WTC11 (cell line): ENCODE data around the gene SH3BP5. TPM values are rescaled to one million over a fixed set of nuclear protein-coding genes. Genes with fewer than 3 reads are reported as not detected.

Source experiments
- ATAC-seq: fragments of 200-7000 bp; cut with Tn5 transposase; 2 replicates; pipeline ENCODE4 v1.10.0; 2021; ENCODE audit warnings: mild to moderate bottlenecking, moderate library complexity
- CTCF ChIA-PET: fragments of 300-600 bp; sonication (Branson Sonifier 250); formaldehyde crosslinking; loops from one replicate; lab custom pipeline; 2021; ENCODE audit warnings: antibody characterized with exemption; lab: Charles Lee
- POLR2A ChIA-PET: fragments of 350-600 bp; sonication (Branson Sonifier 250); formaldehyde crosslinking; loops from one replicate; lab custom pipeline; 2021; ENCODE audit warnings: antibody characterized with exemption; lab: Charles Lee
- DNase-seq: peaks from one replicate; pipeline ENCODE4 v3.0.0; 2021; ENCODE audit warnings: low spot score
- H3K27ac Mint-ChIP-seq: 2 replicates; pipeline ENCODE4 v1.8.0; 2021; ENCODE audit warnings: mixed read lengths
- H3K27me3 Mint-ChIP-seq: 2 replicates; pipeline ENCODE4 v1.8.0; 2021; ENCODE audit warnings: low read depth, mild to moderate bottlenecking, moderate library complexity, mixed read lengths
- H3K36me3 Mint-ChIP-seq: 2 replicates; pipeline ENCODE4 v1.8.0; 2021; ENCODE audit warnings: mixed read lengths
- H3K4me1 Mint-ChIP-seq: 2 replicates; pipeline ENCODE4 v1.8.0; 2022; ENCODE audit warnings: mixed read lengths
- H3K4me3 Mint-ChIP-seq: 2 replicates; pipeline ENCODE4 v1.8.0; 2021; ENCODE audit warnings: mild to moderate bottlenecking, moderate library complexity, mixed read lengths
- H3K9me3 Mint-ChIP-seq: 2 replicates; pipeline ENCODE4 v1.8.0; 2021; ENCODE audit warnings: mixed read lengths
- ARID4B ChIP-seq: sonication (generic); formaldehyde crosslinking; IDR thresholded peaks from 2 replicates; pipeline ENCODE4 v1.8.0; 2023; ENCODE audit warnings: missing genetic modification reagents, mild to moderate bottlenecking, borderline replicate concordance
- ATF2 ChIP-seq: sonication (generic); formaldehyde crosslinking; IDR thresholded peaks from 2 replicates; pipeline ENCODE4 v1.8.1; 2022; ENCODE audit warnings: low read depth, missing genetic modification reagents, borderline replicate concordance
- ATF6 ChIP-seq: sonication (generic); formaldehyde crosslinking; IDR thresholded peaks from 2 replicates; pipeline ENCODE4 v1.8.1; 2023; ENCODE audit warnings: mild to moderate bottlenecking, missing genetic modification reagents
- CREB1 ChIP-seq: sonication (generic); formaldehyde crosslinking; IDR thresholded peaks from 2 replicates; pipeline ENCODE4 v1.8.0; 2023; ENCODE audit warnings: mild to moderate bottlenecking, missing genetic modification reagents
- CREM ChIP-seq: sonication (generic); formaldehyde crosslinking; IDR thresholded peaks from 2 replicates; pipeline ENCODE4 v1.8.1; 2022; ENCODE audit warnings: mild to moderate bottlenecking, missing genetic modification reagents, moderate library complexity
- CTCF ChIP-seq: fragments of 200-600 bp; IDR thresholded peaks from 2 replicates; pipeline ENCODE4 v1.8.0; 2022; ENCODE audit warnings: antibody characterized with exemption
- E2F1 ChIP-seq: sonication (generic); formaldehyde crosslinking; IDR thresholded peaks from 2 replicates; pipeline ENCODE4 v1.8.0; 2022; ENCODE audit warnings: mild to moderate bottlenecking, missing genetic modification reagents
- E2F4 ChIP-seq: sonication (generic); formaldehyde crosslinking; IDR thresholded peaks from 2 replicates; pipeline ENCODE4 v1.8.1; 2022; ENCODE audit warnings: low read depth, mild to moderate bottlenecking, moderate library complexity, missing genetic modification reagents, borderline replicate concordance
- ERG ChIP-seq: fragments of 250-450 bp; sonication (Bioruptor Pico); IDR thresholded peaks from 2 replicates; pipeline ENCODE4 v1.8.0; 2021; ENCODE audit warnings: mild to moderate bottlenecking
- ESRRA ChIP-seq: sonication (generic); formaldehyde crosslinking; IDR thresholded peaks from 2 replicates; pipeline ENCODE4 v1.8.1; 2022; ENCODE audit warnings: mild to moderate bottlenecking, missing genetic modification reagents, borderline replicate concordance
- FOXK1 ChIP-seq: sonication (generic); formaldehyde crosslinking; IDR thresholded peaks from 2 replicates; pipeline ENCODE4 v1.8.0; 2022; ENCODE audit warnings: mild to moderate bottlenecking, moderate library complexity, missing genetic modification reagents
- GRHL2 ChIP-seq: fragments of 250-450 bp; sonication (Bioruptor Pico); IDR thresholded peaks from 2 replicates; pipeline ENCODE4 v1.8.0; 2022; ENCODE audit warnings: mild to moderate bottlenecking, moderate library complexity; ENCODE audit not compliant: insufficient replicate concordance, severe bottlenecking
- HMGA2 ChIP-seq: fragments of 250-450 bp; sonication (Bioruptor Pico); IDR thresholded peaks from 2 replicates; pipeline ENCODE4 v1.4.0; 2021; ENCODE audit warnings: mild to moderate bottlenecking, moderate library complexity
- JAZF1 ChIP-seq: fragments of 250-450 bp; sonication (Bioruptor Pico); IDR thresholded peaks from 2 replicates; pipeline ENCODE4 v1.9.0; 2021; ENCODE audit warnings: moderate library complexity, mild to moderate bottlenecking, inconsistent platforms
- NFE2L1 ChIP-seq: sonication (generic); formaldehyde crosslinking; IDR thresholded peaks from 2 replicates; pipeline ENCODE4 v1.8.1; 2023; ENCODE audit warnings: missing genetic modification reagents
- NR3C1 ChIP-seq: sonication (generic); formaldehyde crosslinking; conservative IDR thresholded peaks from 2 replicates; pipeline ENCODE4 v1.8.1; 2023; ENCODE audit warnings: low read depth, mild to moderate bottlenecking, missing genetic modification reagents
- PRRX2 ChIP-seq: fragments of 250-450 bp; sonication (Bioruptor Pico); IDR thresholded peaks from 2 replicates; pipeline ENCODE4 v1.8.0; 2021; ENCODE audit warnings: mild to moderate bottlenecking
- SMAD3 ChIP-seq: sonication (generic); formaldehyde crosslinking; IDR thresholded peaks from 2 replicates; pipeline ENCODE4 v1.8.0; 2022; ENCODE audit warnings: missing genetic modification reagents, mild to moderate bottlenecking, borderline replicate concordance
- SOX15 ChIP-seq: fragments of 250-450 bp; sonication (Bioruptor Pico); IDR thresholded peaks from 2 replicates; pipeline ENCODE4 v1.9.0; 2021; ENCODE audit warnings: mild to moderate bottlenecking
- TP53 ChIP-seq: sonication (generic); formaldehyde crosslinking; IDR thresholded peaks from 2 replicates; pipeline ENCODE4 v1.8.1; 2023; ENCODE audit warnings: mild to moderate bottlenecking, missing genetic modification reagents
- total RNA-seq: library from RNA; stranded (reverse); gene quantifications from 3 replicates; pipeline ENCODE4 v1.2.3, GENCODE V29; 2021

Gene SH3BP5
- total RNA-seq, 1 experiment from 2014 or later: 7.2 TPM

GRCh38 chr3:15312550-15312949 lies 19.8 kb downstream of the SH3BP5 start:
- Mint-ChIP-seq H3K4me1 (peaks cover 30% of the 10 kb centered on the region), H3K27ac (peak overlapping the region; percentile 55), H3K9me3 (no peaks in the 10 kb centered on the region), H3K27me3 (no peaks in the 10 kb centered on the region), H3K4me3 (no peak overlapping the region), H3K36me3 (no peaks in the 10 kb centered on the region)
- CTCF ChIA-PET: interaction anchor here (1.2 kb wide), 1 partner anchor 20 kb away, joined by 3 read pairs; the partner anchor contains the start of gene SH3BP5
- TF ChIP-seq SMAD3 (CRISPR knock-in tag): no peak
- TF ChIP-seq ARID4B (CRISPR knock-in tag): no peak
- TF ChIP-seq ATF6 (CRISPR knock-in tag): no peak
- TF ChIP-seq NFE2L1 (CRISPR knock-in tag): no peak
- TF ChIP-seq CREB1 (CRISPR knock-in tag): no peak
- TF ChIP-seq ESRRA (CRISPR knock-in tag): no peak
- no peak for ATAC-seq
- POLR2A ChIA-PET: interaction anchor here (0.7 kb wide), 1 partner anchor 70 kb away, joined by 3 read pairs; no protein-coding TSS in a partner anchor
- no peak for DNase-seq

- ATAC-seq: peak; percentile 63
- Mint-ChIP-seq H3K4me1 (peaks cover 27% of the 10 kb centered on the region), H3K27ac (peak overlapping the region; percentile 86), H3K9me3 (no peaks in the 10 kb centered on the region), H3K27me3 (no peaks in the 10 kb centered on the region), H3K36me3 (no peaks in the 10 kb centered on the region), H3K4me3 (no peak overlapping the region)
- ChIA-PET CTCF (interaction anchor here (0.8 to 1.4 kb wide), 2 partner anchors 21 to 43 kb away, joined by 4 read pairs; partner anchors contain the start of gene SH3BP5), POLR2A (interaction anchor here (0.6 kb wide), 1 partner anchor 1574 kb away, joined by 4 read pairs; no protein-coding TSS in a partner anchor)
- no peak for DNase-seq
- TF ChIP-seq PRRX2 (CRISPR knock-in tag): no peak
- TF ChIP-seq NR3C1: no peak
- no peak for TF ChIP-seq ATF2
- TF ChIP-seq GRHL2 (CRISPR knock-in tag): no peak
- TF ChIP-seq E2F1 (CRISPR knock-in tag): no peak
- no peak for TF ChIP-seq SOX15 (CRISPR knock-in tag)
- no peak for TF ChIP-seq CTCF
- TF ChIP-seq E2F4: no peak
- TF ChIP-seq FOXK1 (CRISPR knock-in tag): no peak
- TF ChIP-seq HMGA2 (CRISPR knock-in tag): no peak
- TF ChIP-seq TP53: no peak
- no peak for TF ChIP-seq JAZF1
- no peak for TF ChIP-seq CREM (CRISPR knock-in tag)
- TF ChIP-seq ERG: no peak
Measured at GRCh38 chr3:15310491-15311370, 21.7 kb downstream of the SH3BP5 start.
